IMR-90 (cell line): Measurements from ENCODE around the gene MFNG.

ENCODE experiments used
- BHLHE40 ChIP-seq: fragments of 150-350 bp; IDR thresholded peaks from 2 replicates; pipeline ENCODE4 v1.6.1; 2016; ENCODE audit warnings: mild to moderate bottlenecking, low read depth, low read length
- CEBPB ChIP-seq: IDR thresholded peaks from 2 replicates; pipeline ENCODE4 v1.6.1; 2012; ENCODE audit warnings: low read depth, low read length, improper control_type of control experiment
- CHD1 ChIP-seq: IDR thresholded peaks from 2 replicates; pipeline ENCODE4 v1.6.1; 2012; ENCODE audit warnings: low read depth, low read length, improper control_type of control experiment
- CTCF ChIP-seq: conservative IDR thresholded peaks from 2 replicates; pipeline ENCODE4 v1.5.1; 2012; ENCODE audit warnings: mild to moderate bottlenecking, low read depth, low read length, improper control_type of control experiment
- MAFK ChIP-seq: IDR thresholded peaks from 2 replicates; pipeline ENCODE4 v1.6.1; 2012; ENCODE audit warnings: low read depth, low read length, improper control_type of control experiment
- NFE2L2 ChIP-seq: fragments of 150-350 bp; IDR thresholded peaks from 2 replicates; pipeline ENCODE4 v1.6.1; 2016; ENCODE audit warnings: low read depth, mild to moderate bottlenecking, low read length
- POLR2A ChIP-seq: IDR thresholded peaks from 2 replicates; pipeline ENCODE4 v1.6.1; 2012; ENCODE audit warnings: mild to moderate bottlenecking, low read depth, low read length
- RAD21 ChIP-seq: IDR thresholded peaks from 2 replicates; pipeline ENCODE4 v1.6.1; 2012; ENCODE audit warnings: low read length, improper control_type of control experiment
- RCOR1 ChIP-seq: IDR thresholded peaks from 2 replicates; pipeline ENCODE4 v1.6.1; 2012; ENCODE audit warnings: mild to moderate bottlenecking, low read length, improper control_type of control experiment; ENCODE audit not compliant: insufficient replicate concordance
- RFX5 ChIP-seq: IDR thresholded peaks from 2 replicates; pipeline ENCODE4 v1.8.0; 2012; ENCODE audit warnings: low read depth, mild to moderate bottlenecking, low read length, moderate library complexity
- USF2 ChIP-seq: fragments of 150-350 bp; IDR thresholded peaks from 2 replicates; pipeline ENCODE4 v1.6.1; 2017; ENCODE audit warnings: mild to moderate bottlenecking, antibody characterized with exemption, low read length, low read depth

GRCh38 chr22:37507731-37508130, 21.5 kb upstream of the MFNG start:
- TF ChIP-seq CHD1 (no peak), CTCF (no peak), CEBPB (no peak), POLR2A (no peak), MAFK (no peak), RCOR1 (no peak), BHLHE40 (no peak), RFX5 (no peak), USF2 (no peak), RAD21 (no peak), NFE2L2 (no peak)
